Thoracic aorta (tissue), 2 donors: Measurements from ENCODE around the gene DZIP1. TPM values are rescaled to one million over a fixed set of nuclear protein-coding genes. Genes with fewer than 3 reads are reported as not detected.

Experiments
- ATAC-seq: fragments of 150-250 bp; one replicate; pipeline ENCODE4 v1.8.0; 2017; ENCODE audit warnings: low read depth; ENCODE audit not compliant: insufficient number of reproducible peaks, low FRiP score
- DNase-seq: peaks from one replicate; pipeline ENCODE4 v3.0.0-alpha.2; 2020; ENCODE audit warnings: low spot score
- H3K27ac ChIP-seq, 2 donors: fragments of 200-600 bp; sonication (generic); 1 replicate in 1 of 2; 2 replicates in 1 of 2; pipeline ENCODE4 v1.5.1; 2016; ENCODE audit warnings: mild to moderate bottlenecking in 2 of 2, moderate library complexity in 2 of 2
- H3K27me3 ChIP-seq: fragments of 200-600 bp; sonication (generic); replicated peaks from 2 replicates; pipeline ENCODE4 v1.6.0; 2016; ENCODE audit warnings: mild to moderate bottlenecking; ENCODE audit not compliant: insufficient read depth
- H3K36me3 ChIP-seq: fragments of 200-600 bp; sonication (generic); one replicate; pipeline ENCODE4 v1.5.1; 2016
- H3K4me1 ChIP-seq, 2 donors: fragments of 200-600 bp; sonication (generic); 1 replicate in 1 of 2; 2 replicates in 1 of 2; pipeline versions ENCODE4 v1.5.1 to v1.6.0; 2016; ENCODE audit warnings: low read depth in 2 of 2, mild to moderate bottlenecking in 1 of 2; ENCODE audit not compliant: control insufficient read depth in 1 of 2
- H3K4me3 ChIP-seq: fragments of 200-600 bp; sonication (generic); 2 replicates; pipeline ENCODE4 v1.5.1; 2016; ENCODE audit warnings: mild to moderate bottlenecking
- H3K9me3 ChIP-seq: fragments of 200-600 bp; sonication (generic); 2 replicates; pipeline ENCODE4 v1.5.1; 2016
- total RNA-seq, 2 donors: library from RNA; depleted of rRNA; stranded (reverse); fragments of >200 nt; gene quantifications; one replicate each; pipeline versions ENCODE4 v1.1.0 to v1.2.3, GENCODE V29; 2016
- TF ChIP-seq, protein P1 (sequence below): fragments of 200-600 bp; sonication (generic); IDR thresholded peaks from one replicate; pipeline ENCODE4 v1.5.1; 2019; ENCODE audit warnings: antibody characterized with exemption

The DZIP1 gene
- total RNA-seq, 2 donors from 2014 or later, result 24.5 to 26.0 TPM

DNA sequence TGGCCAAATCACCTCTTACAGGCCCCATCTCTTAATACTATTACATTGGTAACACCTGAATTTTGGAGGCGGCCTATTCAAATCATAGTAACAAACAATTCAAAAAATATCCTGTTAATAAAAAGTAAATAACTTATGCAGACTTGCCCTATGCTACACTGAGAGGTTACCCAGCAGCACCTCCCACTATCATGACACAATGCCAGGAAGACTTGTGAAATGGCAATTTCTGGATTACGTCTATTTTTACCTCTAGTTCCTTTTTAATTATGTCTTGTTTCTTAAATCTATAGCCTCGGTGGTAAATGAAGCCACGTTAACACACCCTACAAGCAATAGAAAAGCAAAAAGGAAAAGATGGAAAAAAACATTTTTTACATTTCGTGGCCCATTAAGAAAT is 6.2 kb upstream of the DZIP1 start:
- Histone ChIP-seq H3K36me3 (no peaks in the 10 kb centered on the region), H3K4me1 (no peaks in the 10 kb centered on the region), H3K4me3 (no peak overlapping the region), H3K27me3 (no peaks in the 10 kb centered on the region), H3K9me3 (no peaks in the 10 kb centered on the region), H3K27ac (no peak overlapping the region)
- DNase-seq (no peak), ATAC-seq (no peak)
- TF ChIP-seq, protein P1, sequence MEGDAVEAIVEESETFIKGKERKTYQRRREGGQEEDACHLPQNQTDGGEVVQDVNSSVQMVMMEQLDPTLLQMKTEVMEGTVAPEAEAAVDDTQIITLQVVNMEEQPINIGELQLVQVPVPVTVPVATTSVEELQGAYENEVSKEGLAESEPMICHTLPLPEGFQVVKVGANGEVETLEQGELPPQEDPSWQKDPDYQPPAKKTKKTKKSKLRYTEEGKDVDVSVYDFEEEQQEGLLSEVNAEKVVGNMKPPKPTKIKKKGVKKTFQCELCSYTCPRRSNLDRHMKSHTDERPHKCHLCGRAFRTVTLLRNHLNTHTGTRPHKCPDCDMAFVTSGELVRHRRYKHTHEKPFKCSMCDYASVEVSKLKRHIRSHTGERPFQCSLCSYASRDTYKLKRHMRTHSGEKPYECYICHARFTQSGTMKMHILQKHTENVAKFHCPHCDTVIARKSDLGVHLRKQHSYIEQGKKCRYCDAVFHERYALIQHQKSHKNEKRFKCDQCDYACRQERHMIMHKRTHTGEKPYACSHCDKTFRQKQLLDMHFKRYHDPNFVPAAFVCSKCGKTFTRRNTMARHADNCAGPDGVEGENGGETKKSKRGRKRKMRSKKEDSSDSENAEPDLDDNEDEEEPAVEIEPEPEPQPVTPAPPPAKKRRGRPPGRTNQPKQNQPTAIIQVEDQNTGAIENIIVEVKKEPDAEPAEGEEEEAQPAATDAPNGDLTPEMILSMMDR, result no peak

DNA sequence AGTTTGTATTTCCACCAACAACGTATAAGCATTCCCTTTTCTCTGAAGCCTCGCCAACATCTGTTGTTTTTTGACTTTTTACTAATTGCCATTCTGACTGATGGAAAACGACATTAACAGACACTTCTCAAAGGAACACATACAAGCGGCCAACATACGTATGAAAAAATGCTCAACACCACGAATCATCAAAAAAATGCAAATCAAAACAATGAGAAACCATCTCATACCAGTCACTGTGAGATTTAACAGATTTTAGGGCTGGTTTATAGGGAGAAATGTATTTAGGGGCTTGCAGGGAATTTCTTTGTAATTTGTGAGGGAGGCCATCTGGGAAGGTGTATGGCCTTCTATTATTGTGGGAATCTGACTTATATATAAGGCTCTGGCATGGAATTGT is 2.8 kb upstream of the DZIP1 start:
- H3K27me3 ChIP-seq, result no peaks in the 10 kb centered on the region
- peaks cover 7 to 11% of the 10 kb centered on the region in 2 donors for H3K4me1 ChIP-seq
- ATAC-seq (no peak), DNase-seq (no peak)
- no peaks in the 10 kb centered on the region for H3K36me3 ChIP-seq
- no peak overlapping the region for H3K4me3 ChIP-seq
- TF ChIP-seq, protein P1, result no peak
- no peaks in the 10 kb centered on the region for H3K9me3 ChIP-seq
- H3K27ac ChIP-seq, result no peak overlapping the region

DNA sequence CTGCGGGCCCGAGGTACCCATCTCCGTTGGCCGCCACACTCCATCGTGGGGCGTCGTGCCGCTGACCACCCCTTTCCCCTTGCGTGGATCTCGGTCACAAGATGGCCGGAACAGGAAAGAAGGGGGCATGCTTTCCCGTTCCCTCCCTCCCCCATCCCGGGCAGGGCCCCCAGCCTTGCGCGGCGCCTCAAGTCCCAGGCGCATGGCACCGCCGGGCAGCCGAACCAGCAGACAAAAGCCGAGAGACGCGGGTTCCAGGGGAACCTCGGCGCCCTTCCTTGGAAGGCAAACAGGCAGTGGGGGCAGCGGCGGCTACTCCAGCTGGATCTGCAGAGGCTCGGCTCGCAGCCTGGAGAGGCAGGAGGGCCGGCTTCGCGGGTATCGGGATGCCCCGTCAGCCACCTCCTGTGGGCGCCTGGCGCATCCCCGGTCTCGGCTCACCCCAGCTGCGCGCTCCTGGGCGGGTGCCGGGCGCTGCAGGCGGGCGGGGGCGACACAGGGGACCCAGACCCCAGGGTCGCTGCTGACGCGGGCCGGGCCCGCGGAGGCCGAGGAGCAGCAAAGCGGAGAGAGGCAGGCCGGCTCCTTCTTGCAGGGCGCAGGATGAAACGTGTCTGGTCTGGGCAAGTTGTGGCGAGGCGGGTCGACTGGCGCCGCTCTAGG is 439 bp downstream of the DZIP1 start:
- TF ChIP-seq, protein P1, result no peak
- peak overlapping the region; percentile 59 to 63 for H3K27ac ChIP-seq
- H3K4me1 ChIP-seq, result peaks cover 9 to 21% of the 10 kb centered on the region in 2 donors
- no peaks in the 10 kb centered on the region for H3K36me3 ChIP-seq
- ATAC-seq, result no peak
- DNase-seq, result no peak
- H3K27me3 ChIP-seq, result no peaks in the 10 kb centered on the region
- peak overlapping the region; percentile 87 for H3K4me3 ChIP-seq
- H3K9me3 ChIP-seq, result no peaks in the 10 kb centered on the region

DNA sequence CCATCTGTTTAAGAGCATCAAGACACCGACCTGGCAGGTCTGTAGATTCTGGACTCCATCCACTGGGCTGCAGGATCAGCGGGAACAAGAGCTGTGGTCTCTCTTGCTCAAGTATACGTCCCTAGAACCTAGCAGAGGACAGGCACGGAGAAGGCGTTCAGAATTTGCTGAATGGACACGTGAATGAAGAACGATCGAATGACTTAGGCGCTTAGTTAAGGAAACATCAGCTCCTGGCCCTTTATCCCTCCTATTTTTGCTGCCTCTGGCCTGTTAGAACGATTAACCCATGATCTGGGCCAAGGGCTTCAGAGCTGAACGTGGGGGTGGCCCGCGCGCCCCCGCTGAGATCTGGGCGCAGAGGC is 953 bp downstream of the DZIP1 start:
- no peak for ATAC-seq
- H3K4me1 ChIP-seq, result peaks cover 9 to 21% of the 10 kb centered on the region in 2 donors
- TF ChIP-seq, protein P1, result no peak
- DNase-seq, result no peak
- H3K4me3 ChIP-seq, result peak overlapping the region; percentile 87
- peak overlapping the region; percentile 59 to 63 for H3K27ac ChIP-seq
- no peaks in the 10 kb centered on the region for H3K9me3 ChIP-seq
- H3K27me3 ChIP-seq, result no peaks in the 10 kb centered on the region
- H3K36me3 ChIP-seq, result no peaks in the 10 kb centered on the region

DNA sequence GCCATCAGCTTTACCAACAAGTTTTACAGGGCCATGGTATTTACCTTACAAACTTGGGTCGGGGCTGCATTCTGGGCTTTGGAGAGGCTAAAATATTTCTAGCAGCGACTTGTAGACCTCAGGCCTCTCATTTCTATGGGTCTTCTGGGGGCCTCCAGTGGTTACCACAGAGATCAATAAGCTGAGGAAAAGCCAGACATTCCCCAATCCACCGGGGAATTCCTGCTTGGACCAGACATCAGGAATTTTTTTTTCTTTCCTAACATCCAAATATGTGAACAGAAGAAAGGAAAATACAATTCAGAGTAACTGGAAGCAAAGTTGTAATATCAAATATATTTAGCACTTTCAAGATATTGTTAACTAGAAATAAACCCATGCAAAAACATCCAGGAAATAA is 1.5 kb downstream of the DZIP1 start:
- no peaks in the 10 kb centered on the region for H3K9me3 ChIP-seq
- no peak overlapping the region for H3K27ac ChIP-seq
- no peaks in the 10 kb centered on the region for H3K27me3 ChIP-seq
- peak overlapping the region; percentile 87 for H3K4me3 ChIP-seq
- no peak for ATAC-seq
- peaks cover 9 to 21% of the 10 kb centered on the region in 2 donors for H3K4me1 ChIP-seq
- TF ChIP-seq, protein P1, result no peak
- no peaks in the 10 kb centered on the region for H3K36me3 ChIP-seq
- no peak for DNase-seq
